RWPE1 (cell line): ENCODE measurements around the gene LCMT1.

Experiments
- CTCF ChIA-PET: fragments of 350-600 bp; sonication (Branson Sonifier 250); formaldehyde crosslinking; extraction: SDS; loops from one replicate; lab custom pipeline; 2021; lab: Yijun Ruan, JAX
- POLR2A ChIA-PET: fragments of 400-600 bp; formaldehyde crosslinking; extraction: SDS; loops from one replicate; lab custom pipeline; 2020; ENCODE audit warnings: antibody characterized with exemption; ENCODE audit not compliant: low non-redundant PET; lab: Yijun Ruan, JAX
- DNase-seq: peaks from one replicate; pipeline ENCODE4 v3.0.0; 2012; ENCODE audit warnings: low spot score
- H3K27ac ChIP-seq: fragments of 450-650 bp; 2 replicates; pipeline ENCODE4 v1.5.1; 2017
- TF ChIP-seq, protein P1 (sequence below): fragments of 450-650 bp; conservative IDR thresholded peaks from 2 replicates; pipeline ENCODE4 v1.5.1; 2017; ENCODE audit warnings: low read depth, mild to moderate bottlenecking

LCMT1 gene

GRCh38 chr16:25106567-25107465 lies 4.7 kb upstream of the LCMT1 start:
- CTCF ChIA-PET, result interaction anchor here (0.6 kb wide), 1 partner anchor 28 kb away, joined by 3 read pairs; no protein-coding TSS in a partner anchor
- POLR2A ChIA-PET, result no interaction called here
- peak; percentile 86 for DNase-seq
- H3K27ac ChIP-seq, result peak overlapping the region; percentile 59
- TF ChIP-seq, protein P1, sequence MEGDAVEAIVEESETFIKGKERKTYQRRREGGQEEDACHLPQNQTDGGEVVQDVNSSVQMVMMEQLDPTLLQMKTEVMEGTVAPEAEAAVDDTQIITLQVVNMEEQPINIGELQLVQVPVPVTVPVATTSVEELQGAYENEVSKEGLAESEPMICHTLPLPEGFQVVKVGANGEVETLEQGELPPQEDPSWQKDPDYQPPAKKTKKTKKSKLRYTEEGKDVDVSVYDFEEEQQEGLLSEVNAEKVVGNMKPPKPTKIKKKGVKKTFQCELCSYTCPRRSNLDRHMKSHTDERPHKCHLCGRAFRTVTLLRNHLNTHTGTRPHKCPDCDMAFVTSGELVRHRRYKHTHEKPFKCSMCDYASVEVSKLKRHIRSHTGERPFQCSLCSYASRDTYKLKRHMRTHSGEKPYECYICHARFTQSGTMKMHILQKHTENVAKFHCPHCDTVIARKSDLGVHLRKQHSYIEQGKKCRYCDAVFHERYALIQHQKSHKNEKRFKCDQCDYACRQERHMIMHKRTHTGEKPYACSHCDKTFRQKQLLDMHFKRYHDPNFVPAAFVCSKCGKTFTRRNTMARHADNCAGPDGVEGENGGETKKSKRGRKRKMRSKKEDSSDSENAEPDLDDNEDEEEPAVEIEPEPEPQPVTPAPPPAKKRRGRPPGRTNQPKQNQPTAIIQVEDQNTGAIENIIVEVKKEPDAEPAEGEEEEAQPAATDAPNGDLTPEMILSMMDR, result no peak

GRCh38 chr16:25107466-25107792 lies 4.1 kb upstream of the LCMT1 start:
- ChIA-PET CTCF (no interaction called here), POLR2A (no interaction called here)
- TF ChIP-seq, protein P1, result no peak
- H3K27ac ChIP-seq, result peak overlapping the region; percentile 59
- DNase-seq, result no peak

GRCh38 chr16:25108054-25108453 lies 3.5 kb upstream of the LCMT1 start:
- no peak overlapping the region for H3K27ac ChIP-seq
- CTCF ChIA-PET, result no interaction called here
- POLR2A ChIA-PET, result no interaction called here
- no peak for DNase-seq
- TF ChIP-seq, protein P1, result no peak

DNA sequence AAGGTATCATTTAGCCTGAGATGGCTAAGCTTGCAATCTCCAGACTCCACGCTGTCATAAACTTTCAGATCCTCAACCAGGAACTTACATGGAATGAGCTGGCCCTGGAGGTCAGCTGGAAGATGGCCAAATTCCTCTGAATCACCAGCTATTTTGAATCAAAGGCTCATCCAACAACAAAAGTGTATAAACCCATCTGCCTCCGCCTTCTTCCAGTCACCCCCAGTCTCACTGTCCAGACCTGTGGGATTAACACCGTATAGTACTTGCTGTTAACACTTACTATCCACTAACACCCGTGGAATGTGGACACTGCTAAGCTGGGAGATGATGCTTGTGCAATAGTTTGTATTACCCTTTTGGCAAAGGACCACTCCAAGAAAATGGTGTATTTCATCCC lies 1.9 kb upstream of the LCMT1 start:
- ChIA-PET CTCF (interaction anchor here (0.7 kb wide), 1 partner anchor 205 kb away, joined by 3 read pairs; no protein-coding TSS in a partner anchor), POLR2A (interaction anchor here (0.5 kb wide), 1 partner anchor 14 kb away, joined by 10 read pairs; no protein-coding TSS in a partner anchor)
- TF ChIP-seq, protein P1, result no peak
- peak; percentile 92 for DNase-seq
- H3K27ac ChIP-seq, result no peak overlapping the region; the same call in 1 of the 2 replicates

DNA sequence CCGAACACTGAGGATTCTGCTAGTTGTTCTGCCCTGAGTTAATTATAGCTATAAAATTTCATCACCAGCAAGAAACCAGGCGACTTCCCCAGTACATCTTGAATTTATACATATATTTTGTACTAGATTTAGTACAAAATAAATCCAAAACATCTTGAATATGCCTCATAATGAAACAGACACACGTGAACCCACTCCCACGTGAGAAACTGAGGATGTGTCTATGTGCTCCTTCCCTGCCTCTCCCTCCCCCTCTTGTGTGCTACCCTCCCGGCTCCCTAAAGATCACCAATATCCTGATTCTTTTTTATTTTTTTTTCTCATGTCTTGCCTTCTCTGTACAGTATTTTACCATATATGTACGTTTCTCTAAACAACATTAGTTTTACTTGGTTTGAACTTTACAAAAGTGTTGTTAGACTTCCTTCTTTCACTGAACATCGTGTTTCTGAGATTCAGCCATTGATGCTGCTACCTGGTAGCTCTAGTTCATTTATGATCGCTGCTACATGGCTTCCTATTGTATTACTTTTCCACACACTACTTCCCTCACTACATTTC lies 1.1 kb upstream of the LCMT1 start:
- POLR2A ChIA-PET, result interaction anchor here (0.5 kb wide), 1 partner anchor 13 kb away, joined by 10 read pairs; no protein-coding TSS in a partner anchor
- peak overlapping the region; percentile 78 for H3K27ac ChIP-seq
- CTCF ChIA-PET, result no interaction called here
- no peak for DNase-seq
- TF ChIP-seq, protein P1, result no peak

DNA sequence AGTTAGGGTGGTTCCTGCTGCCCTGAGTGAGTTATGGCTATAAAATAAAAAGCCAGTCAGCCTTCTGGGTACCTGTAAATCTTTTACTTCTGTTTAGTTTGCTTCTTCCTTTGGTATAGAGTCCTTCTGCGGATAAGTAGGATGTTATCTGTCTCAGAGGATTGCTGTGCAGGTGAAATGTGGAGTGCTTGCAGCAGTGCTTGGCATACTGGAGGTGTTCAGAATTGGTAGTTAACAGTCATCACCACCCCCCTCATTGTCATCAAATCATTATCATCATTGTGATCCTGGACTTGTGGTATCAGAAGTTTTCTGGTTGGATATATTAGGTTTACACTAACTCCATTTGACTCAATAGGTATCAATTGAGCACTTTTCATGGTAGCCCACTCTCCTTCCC lies 2.6 kb downstream of the LCMT1 start:
- DNase-seq, result no peak
- H3K27ac ChIP-seq, result no peak overlapping the region
- TF ChIP-seq, protein P1, result no peak
- ChIA-PET POLR2A (no interaction called here), CTCF (no interaction called here)
